Astrocyte of the cerebellum (primary cell): ENCODE data around the gene ZKSCAN3.

Experiments used
- DNase-seq: peaks from one replicate; pipeline ENCODE4 v3.0.0-alpha.2; 2011; ENCODE audit warnings: low read depth
- H3K4me3 ChIP-seq: 2 replicates; pipeline ENCODE4 v1.5.1; 2011; ENCODE audit warnings: mild to moderate bottlenecking, low read depth, low read length, moderate library complexity
- in situ Hi-C: cut with HindIII; loops from 2 replicates; pipeline ENCODE4 v1.10.0; 2017; ENCODE audit warnings: low sequenced_read_pairs
- TF ChIP-seq, protein P1 (sequence below): IDR thresholded peaks from 2 replicates; pipeline ENCODE4 v1.5.1; 2012; ENCODE audit warnings: low read length, low read depth, moderate library complexity, mild to moderate bottlenecking; ENCODE audit errors: missing control alignments

Gene ZKSCAN3

DNA sequence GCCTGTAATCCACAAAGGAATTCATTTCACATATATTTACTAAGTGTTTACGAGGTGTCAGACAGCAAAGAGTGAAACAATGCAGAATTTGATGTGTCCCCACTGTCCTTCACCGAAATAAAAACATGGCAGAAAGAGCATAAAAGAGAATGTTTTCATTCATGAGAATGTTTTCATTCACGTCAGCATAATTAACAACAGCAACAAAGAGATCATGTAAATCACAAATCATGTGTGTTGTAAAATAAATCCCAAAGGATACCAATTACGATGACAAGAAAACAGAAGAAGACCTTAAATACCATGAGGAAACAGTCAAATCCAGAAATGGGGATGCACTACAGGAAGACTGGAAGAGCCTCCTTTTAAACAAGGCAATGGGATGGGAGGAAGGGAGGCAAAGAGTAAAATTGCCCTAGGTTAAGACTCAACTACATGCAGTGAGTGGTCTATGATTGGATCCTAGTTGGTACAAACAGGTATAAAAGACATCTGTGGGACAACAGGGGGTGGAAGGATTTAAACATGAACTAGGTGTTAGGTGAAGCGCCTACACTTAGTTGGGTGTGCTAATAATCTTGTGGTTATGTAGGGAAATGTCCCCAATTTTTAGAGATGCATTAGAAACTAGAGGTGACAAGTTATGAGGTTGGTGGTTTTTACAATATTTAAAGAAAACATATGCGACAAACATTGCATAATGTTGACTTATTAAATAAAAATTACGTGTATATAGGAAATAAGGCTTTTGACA is 15.3 kb upstream of the ZKSCAN3 start:
- TF ChIP-seq, protein P1, sequence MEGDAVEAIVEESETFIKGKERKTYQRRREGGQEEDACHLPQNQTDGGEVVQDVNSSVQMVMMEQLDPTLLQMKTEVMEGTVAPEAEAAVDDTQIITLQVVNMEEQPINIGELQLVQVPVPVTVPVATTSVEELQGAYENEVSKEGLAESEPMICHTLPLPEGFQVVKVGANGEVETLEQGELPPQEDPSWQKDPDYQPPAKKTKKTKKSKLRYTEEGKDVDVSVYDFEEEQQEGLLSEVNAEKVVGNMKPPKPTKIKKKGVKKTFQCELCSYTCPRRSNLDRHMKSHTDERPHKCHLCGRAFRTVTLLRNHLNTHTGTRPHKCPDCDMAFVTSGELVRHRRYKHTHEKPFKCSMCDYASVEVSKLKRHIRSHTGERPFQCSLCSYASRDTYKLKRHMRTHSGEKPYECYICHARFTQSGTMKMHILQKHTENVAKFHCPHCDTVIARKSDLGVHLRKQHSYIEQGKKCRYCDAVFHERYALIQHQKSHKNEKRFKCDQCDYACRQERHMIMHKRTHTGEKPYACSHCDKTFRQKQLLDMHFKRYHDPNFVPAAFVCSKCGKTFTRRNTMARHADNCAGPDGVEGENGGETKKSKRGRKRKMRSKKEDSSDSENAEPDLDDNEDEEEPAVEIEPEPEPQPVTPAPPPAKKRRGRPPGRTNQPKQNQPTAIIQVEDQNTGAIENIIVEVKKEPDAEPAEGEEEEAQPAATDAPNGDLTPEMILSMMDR = no peak
- no peak for DNase-seq
- in situ Hi-C loops = no loop called here
- H3K4me3 ChIP-seq = no peak overlapping the region

DNA sequence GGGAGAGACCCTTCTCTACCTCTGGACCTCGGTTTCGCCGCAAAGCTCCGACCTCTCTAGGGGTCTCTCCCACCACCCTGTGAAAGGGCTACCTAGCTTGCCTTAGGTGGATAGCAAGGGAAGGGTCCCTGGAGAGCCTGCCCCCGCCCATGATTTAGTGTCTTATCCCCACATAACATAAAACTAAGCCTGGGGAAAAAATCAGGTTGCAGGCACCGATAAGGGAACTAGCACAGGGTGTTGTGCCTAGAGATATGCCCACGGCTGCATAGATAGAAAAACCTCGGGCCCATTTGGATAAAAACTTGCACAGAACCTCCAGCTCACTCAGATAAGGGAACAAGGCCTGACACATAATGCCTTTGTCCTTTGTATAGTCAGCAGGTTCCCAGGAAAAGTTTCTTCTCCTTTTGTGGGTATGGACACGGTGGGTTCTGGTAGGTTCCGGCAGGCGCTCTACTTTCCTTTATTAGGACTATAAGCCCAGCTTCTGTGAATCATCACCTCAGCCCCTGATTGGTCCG is 14.6 kb upstream of the ZKSCAN3 start:
- in situ Hi-C loops = no loop called here
- TF ChIP-seq, protein P1 = no peak
- H3K4me3 ChIP-seq = peak overlapping the region; percentile 52
- DNase-seq = no peak

DNA sequence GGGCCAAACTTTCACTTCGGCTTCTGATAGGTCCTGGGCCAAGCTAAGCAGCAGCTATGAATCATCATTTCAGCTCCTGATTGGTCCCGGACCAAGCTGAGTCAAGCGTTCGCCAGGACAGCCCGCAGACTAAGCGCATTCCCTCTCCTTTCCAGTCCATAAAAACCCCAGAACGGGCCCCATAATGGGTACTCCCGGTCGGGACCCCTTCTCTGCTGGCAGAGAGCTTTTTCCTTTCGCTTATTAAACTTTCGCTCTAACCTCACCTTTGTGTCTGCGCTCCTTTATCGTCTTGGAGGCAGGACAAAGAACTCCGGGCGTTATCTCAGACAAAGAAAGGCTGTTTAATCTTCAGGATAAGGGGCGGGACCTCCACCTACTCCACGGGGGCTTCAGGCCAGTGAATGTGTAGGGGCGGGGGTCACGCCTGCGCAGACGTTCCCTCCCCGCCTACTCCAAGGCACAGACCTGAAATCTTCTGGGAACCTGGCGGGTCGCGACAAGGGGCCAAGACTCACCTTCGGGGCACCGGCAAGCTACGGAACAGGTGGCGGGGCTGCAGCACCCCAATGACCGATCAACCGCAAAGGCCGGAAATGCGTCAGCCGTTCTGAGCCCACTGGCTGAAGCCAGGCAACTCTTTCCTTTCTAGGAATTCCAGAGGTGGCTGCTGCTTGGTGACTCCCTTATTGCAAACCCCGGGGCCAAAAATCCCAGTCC is 14.0 kb upstream of the ZKSCAN3 start, which contains the start of gene ZSCAN31:
TSS of gene ZSCAN31 (minus strand) at position 585 of the 720 bp plus-strand sequence. CDS start 6,465 bp downstream, outside the sequence.
- in situ Hi-C loops = no loop called here
- TF ChIP-seq, protein P1 = no peak

DNA sequence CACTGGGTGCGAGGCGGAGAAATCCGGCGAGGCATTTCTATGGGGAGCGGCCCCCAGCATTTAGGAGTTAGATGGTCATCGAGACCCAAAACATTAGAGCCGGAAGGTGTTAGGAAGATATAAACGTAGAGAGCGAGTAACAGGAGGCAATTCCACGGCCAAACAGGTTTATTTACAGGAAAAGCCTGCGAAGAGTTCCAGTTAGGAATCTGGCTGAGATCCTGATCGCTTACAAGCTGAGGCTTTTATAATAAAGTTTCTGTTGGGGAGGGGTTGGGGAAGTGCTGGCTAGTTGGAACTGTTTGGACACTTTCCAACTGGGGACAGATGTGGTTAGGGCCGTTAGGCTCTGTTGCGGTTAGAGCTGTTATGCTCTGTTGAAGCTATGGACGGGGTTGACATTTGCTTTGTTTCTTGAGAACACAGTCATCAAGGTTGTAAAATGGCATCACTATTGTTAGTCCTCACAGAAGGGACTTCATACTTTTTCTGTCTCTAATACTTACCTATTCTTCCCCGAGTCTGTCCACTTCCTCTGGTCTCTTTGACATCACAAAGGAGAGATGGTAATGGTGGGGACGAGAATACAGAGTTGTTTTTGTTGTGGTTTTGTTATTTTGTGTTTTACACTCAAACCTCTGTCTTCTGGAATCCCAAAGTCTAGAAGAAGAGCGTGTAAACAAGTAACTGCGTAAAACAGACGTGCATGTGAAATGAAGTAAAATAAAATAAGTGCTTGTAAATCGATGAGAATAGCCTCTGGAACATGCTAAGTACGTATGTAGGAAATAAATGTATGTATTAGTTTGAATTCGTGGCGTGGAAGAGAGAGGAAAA is 13.2 kb upstream of the ZKSCAN3 start:
- TF ChIP-seq, protein P1 = no peak
- no peak for DNase-seq
- H3K4me3 ChIP-seq = peak overlapping the region; percentile 52
- in situ Hi-C loops = no loop called here

More for the DNA sequence above, 14.0 kb upstream of the ZKSCAN3 start, which contains the start of gene ZSCAN31:
- DNase-seq = peak; percentile 98
- peak within 1 kb of the TSS; percentile 52 for H3K4me3 ChIP-seq

DNA sequence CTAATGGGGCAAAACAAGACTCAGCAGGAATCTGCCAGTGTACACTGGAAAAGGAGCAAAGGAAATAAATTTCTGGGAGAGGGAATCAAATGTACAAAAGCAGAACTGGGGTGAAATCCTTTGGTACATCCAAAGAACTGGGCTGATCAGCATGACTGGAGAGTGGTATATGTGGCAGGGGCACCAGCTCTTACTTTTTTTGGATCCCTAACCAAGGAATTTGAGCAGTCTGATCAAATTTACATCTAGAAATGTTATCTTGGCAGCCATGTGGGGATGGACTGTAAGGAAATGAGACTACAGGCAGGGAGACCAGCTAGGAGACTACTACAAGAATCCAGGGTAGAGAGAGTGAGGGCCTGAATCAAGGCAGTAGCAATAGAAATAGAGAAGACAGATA is 12.6 kb upstream of the ZKSCAN3 start:
- in situ Hi-C loops = no loop called here

More for the DNA sequence above, 12.6 kb upstream of the ZKSCAN3 start:
- TF ChIP-seq, protein P1 = no peak
- peak overlapping the region; percentile 52 for H3K4me3 ChIP-seq
- no peak for DNase-seq
